A549 (cell line): Measurements from ENCODE around the gene ZCCHC9. TPM values are rescaled to one million over a fixed set of nuclear protein-coding genes. Genes with fewer than 3 reads are reported as not detected.

Experiments
- ATAC-seq, 2 experiments: fragments of 200-7000 bp in 1 of 2; fragments of >200 bp in 1 of 2; cut with Nextera tagmentation in 1 of 2; cut with Tn5 transposase in 1 of 2; 3 replicates each; pipeline versions ENCODE4 v1.8.0 to v1.9.1; 2018 to 2020; ENCODE audit warnings: mild to moderate bottlenecking in 1 of 2, moderate library complexity in 1 of 2
- CTCF ChIA-PET: fragments of 300-600 bp; sonication (Branson Sonifier 250); formaldehyde crosslinking; extraction: SDS; loops from one replicate; lab custom pipeline; 2021; ENCODE audit warnings: antibody characterized with exemption, inconsistent platforms; lab: Yijun Ruan, JAX
- POLR2A ChIA-PET: fragments of 350-600 bp; formaldehyde crosslinking; extraction: SDS; loops from one replicate; lab custom pipeline; 2021; ENCODE audit warnings: antibody characterized with exemption, inconsistent platforms; lab: Yijun Ruan, JAX
- DNase-seq, 2 experiments: peaks; one replicate each; pipeline versions ENCODE4 v3.0.0 to v3.0.0-alpha.2; 2011 to 2016; ENCODE audit warnings: low read depth in 1 of 2, low spot score in 1 of 2
- FAIRE-seq: peaks from 2 replicates; lab custom pipeline; 2011; peaks lifted over from hg19 to GRCh38; lab: Jason Lieb, UNC
- H3K27ac ChIP-seq, 2 experiments: fragments of >200 bp; sonication (Bioruptor Twin); formaldehyde crosslinking; 3 replicates each; pipeline ENCODE4 v1.5.1; 2016 to 2017
- H3K4me1 ChIP-seq: fragments of >200 bp; sonication (Bioruptor Twin); formaldehyde crosslinking; 3 replicates; pipeline ENCODE4 v1.6.1; 2016
- H3K4me2 ChIP-seq: fragments of >200 bp; sonication (Bioruptor Twin); formaldehyde crosslinking; 3 replicates; pipeline ENCODE4 v1.6.1; 2016
- H3K4me3 ChIP-seq: fragments of >200 bp; sonication (Bioruptor Twin); formaldehyde crosslinking; 3 replicates; pipeline ENCODE4 v1.5.1; 2016
- H3K9me3 ChIP-seq: fragments of >200 bp; sonication (Bioruptor Twin); formaldehyde crosslinking; 3 replicates; pipeline ENCODE4 v1.6.1; 2016
- CBX2 ChIP-seq: fragments of 200-600 bp; sonication (generic); IDR thresholded peaks from 2 replicates; pipeline ENCODE4 v1.6.1; 2016; ENCODE audit warnings: low read depth, mild to moderate bottlenecking, borderline replicate concordance
- CHD2 ChIP-seq: fragments of 150-350 bp; IDR thresholded peaks from 2 replicates; pipeline ENCODE4 v1.6.1; 2014; ENCODE audit warnings: low read length; ENCODE audit not compliant: partially characterized antibody
- CTCF ChIP-seq: fragments of >200 bp; sonication (Bioruptor Twin); formaldehyde crosslinking; IDR thresholded peaks from 3 replicates; pipeline ENCODE4 v1.5.1; 2016
- ELK1 ChIP-seq: fragments of 150-350 bp; IDR thresholded peaks from 2 replicates; pipeline ENCODE4 v1.6.1; 2014; ENCODE audit warnings: low read depth, mild to moderate bottlenecking, low read length
- FOSL2 ChIP-seq, 2 experiments: fragments of 450-650 bp in 1 of 2; fragments of >200 bp in 1 of 2; sonication (Bioruptor Twin) in 1 of 2; formaldehyde crosslinking; IDR thresholded peaks; 2 replicates each; pipeline versions ENCODE4 v1.5.0 to v1.6.1; 2016 to 2020; ENCODE audit warnings: mild to moderate bottlenecking in 1 of 2, moderate library complexity in 1 of 2
- FOXS1 ChIP-seq: fragments of 250-450 bp; sonication (Bioruptor Pico); IDR thresholded peaks from 2 replicates; pipeline ENCODE4 v1.5.0; 2020; ENCODE audit warnings: mild to moderate bottlenecking, moderate library complexity
- GATA3 ChIP-seq: IDR thresholded peaks from 2 replicates; pipeline ENCODE4 v1.6.1; 2012; ENCODE audit warnings: borderline replicate concordance
- HOXA7 ChIP-seq: fragments of 250-450 bp; sonication (Bioruptor Pico); IDR thresholded peaks from 2 replicates; pipeline ENCODE4 v1.5.0; 2020; ENCODE audit warnings: mild to moderate bottlenecking, moderate library complexity
- JUN ChIP-seq, 2 experiments: fragments of >200 bp; sonication (Bioruptor Twin); formaldehyde crosslinking; IDR thresholded peaks; 2 replicates in 1 of 2; 3 replicates in 1 of 2; pipeline ENCODE4 v1.6.1; 2016 to 2017
- JUNB ChIP-seq: fragments of >200 bp; sonication (Bioruptor Twin); formaldehyde crosslinking; IDR thresholded peaks from 2 replicates; pipeline ENCODE4 v1.6.1; 2016
- KDM1A ChIP-seq: fragments of 200-600 bp; sonication (generic); IDR thresholded peaks from 2 replicates; pipeline ENCODE4 v1.6.1; 2016; ENCODE audit warnings: low read depth, mild to moderate bottlenecking
- KDM5A ChIP-seq: fragments of 200-600 bp; sonication (generic); IDR thresholded peaks from 2 replicates; pipeline ENCODE4 v1.6.1; 2016; ENCODE audit warnings: antibody characterized with exemption, mild to moderate bottlenecking
- MAX ChIP-seq: IDR thresholded peaks from 2 replicates; pipeline ENCODE4 v1.6.1; 2012
- MYC ChIP-seq: IDR thresholded peaks from 2 replicates; pipeline ENCODE4 v1.6.1; 2012; ENCODE audit warnings: mild to moderate bottlenecking, inconsistent platforms, low read length, improper control_type of control experiment, borderline replicate concordance
- NPAS2 ChIP-seq: fragments of 250-450 bp; sonication (Bioruptor Pico); IDR thresholded peaks from 2 replicates; pipeline ENCODE4 v1.8.0; 2022; ENCODE audit warnings: mild to moderate bottlenecking, moderate library complexity, borderline replicate concordance
- POLR2A ChIP-seq: IDR thresholded peaks from 2 replicates; pipeline ENCODE4 v1.6.1; 2012; ENCODE audit warnings: mild to moderate bottlenecking, low read length
- RNF2 ChIP-seq: fragments of 200-600 bp; sonication (generic); IDR thresholded peaks from 2 replicates; pipeline ENCODE4 v1.6.1; 2016; ENCODE audit warnings: low read depth, mild to moderate bottlenecking, antibody characterized with exemption, moderate library complexity, borderline replicate concordance
- SMC3 ChIP-seq: fragments of >200 bp; sonication (Bioruptor Twin); formaldehyde crosslinking; IDR thresholded peaks from 3 replicates; pipeline ENCODE4 v1.6.1; 2018; ENCODE audit warnings: inconsistent platforms
- TP53 ChIP-seq: fragments of 250-450 bp; sonication (Bioruptor Pico); IDR thresholded peaks from 2 replicates; pipeline ENCODE4 v1.5.0; 2021; ENCODE audit warnings: mild to moderate bottlenecking, moderate library complexity
- ZNF302 ChIP-seq: fragments of 250-450 bp; sonication (Bioruptor Pico); IDR thresholded peaks from 2 replicates; pipeline ENCODE4 v1.9.0; 2021; ENCODE audit warnings: inconsistent platforms, mild to moderate bottlenecking, moderate library complexity
- ZSCAN20 ChIP-seq: fragments of 250-450 bp; sonication (Bioruptor Pico); IDR thresholded peaks from 2 replicates; pipeline ENCODE4 v1.8.0; 2022; ENCODE audit warnings: mild to moderate bottlenecking, moderate library complexity
- WGBS: methylation state at CpG from one replicate; pipeline ENCODE4 v1.1.6; 2017; ENCODE audit errors: missing lambda C conversion rate; 5-methylcytosine and 5-hydroxymethylcytosine counted together
- polyA plus RNA-seq, 4 experiments: library from polyadenylated mRNA; depleted of rRNA in 3 of 4; stranded (reverse); fragments of >200 nt; fragmentation: RNase III in 1 of 4; extraction: RNeasy Plus Mini Kit Qiagen cat#74134 plus additional on column Dnase treatment in 1 of 4; gene quantifications; 2 replicates in 3 of 4; 3 replicates in 1 of 4; pipeline ENCODE4 v1.2.3, GENCODE V29; 2011 to 2017
- TF ChIP-seq, protein P1 (sequence below): fragments of 250-450 bp; sonication (Bioruptor Pico); IDR thresholded peaks from 2 replicates; pipeline ENCODE4 v1.5.0; 2020; ENCODE audit warnings: low read depth, mild to moderate bottlenecking, moderate library complexity

ZCCHC9 gene
- polyA plus RNA-seq, 2 of the 4 experiments (the other 2 are of a cell fraction): 24.2 to 44.4 TPM

DNA sequence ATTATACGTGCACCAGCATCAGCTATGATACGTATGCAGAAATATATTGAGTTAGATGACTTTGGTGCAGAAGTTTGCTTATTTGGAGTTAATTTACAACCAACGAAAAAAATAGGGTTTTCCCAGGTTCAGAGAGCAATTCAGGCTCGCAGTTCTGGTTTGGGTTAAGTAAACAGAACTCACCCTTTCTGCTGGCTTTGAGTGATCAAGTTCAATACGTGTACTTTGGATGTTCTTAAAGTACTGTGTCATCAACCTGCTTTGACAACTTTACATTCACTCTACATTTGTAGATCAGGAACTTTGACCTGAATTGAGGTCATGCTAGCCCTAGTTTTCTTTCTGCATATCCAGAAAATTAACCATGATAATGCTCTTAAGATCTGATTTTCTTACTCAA lies 51.8 kb downstream of the ZCCHC9 start:
- H3K27ac ChIP-seq: no peak overlapping the region

GRCh38 chr5:81354093-81354492 lies 52.7 kb downstream of the ZCCHC9 start:
- ChIA-PET CTCF (no interaction called here), POLR2A (no interaction called here)
- WGBS: 47% methylated on average over 2 of the region's 2 CpGs
- Histone ChIP-seq H3K4me3 (no peak overlapping the region), H3K9me3 (no peaks in the 10 kb centered on the region), H3K4me2 (no peak overlapping the region), H3K4me1 (0 out of 3 replicates have a peak, but pooled peaks cover 3% of the 10 kb centered on the region), H3K27ac (no peak overlapping the region)
- TF ChIP-seq TP53 (CRISPR knock-in tag) (no peak), GATA3 (no peak), NPAS2 (CRISPR knock-in tag) (no peak), RNF2 (no peak), MAX (no peak), HOXA7 (CRISPR knock-in tag) (no peak), KDM5A (no peak), FOXS1 (CRISPR knock-in tag) (no peak), MYC (no peak), CBX2 (no peak), FOSL2 (IDR thresholded peaks at IDR 0.05) (no peak), FOSL2 (CRISPR knock-in tag; IDR thresholded peaks at IDR 0.05) (no peak), POLR2A (no peak), CHD2 (no peak), KDM1A (no peak)
- TF ChIP-seq, protein P1, sequence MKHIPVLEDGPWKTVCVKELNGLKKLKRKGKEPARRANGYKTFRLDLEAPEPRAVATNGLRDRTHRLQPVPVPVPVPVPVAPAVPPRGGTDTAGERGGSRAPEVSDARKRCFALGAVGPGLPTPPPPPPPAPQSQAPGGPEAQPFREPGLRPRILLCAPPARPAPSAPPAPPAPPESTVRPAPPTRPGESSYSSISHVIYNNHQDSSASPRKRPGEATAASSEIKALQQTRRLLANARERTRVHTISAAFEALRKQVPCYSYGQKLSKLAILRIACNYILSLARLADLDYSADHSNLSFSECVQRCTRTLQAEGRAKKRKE: no peak
- FAIRE-seq (no peak), ATAC-seq (no peak), DNase-seq (no peak)

More for the DNA sequence above, 51.8 kb downstream of the ZCCHC9 start:
- Histone ChIP-seq H3K9me3 (no peaks in the 10 kb centered on the region), H3K4me3 (no peak overlapping the region), H3K4me2 (peak overlapping the region; percentile 22; the same call in 1 of the 3 replicates), H3K4me1 (0 out of 3 replicates have a peak, but pooled peaks cover 3% of the 10 kb centered on the region)
- 15% methylated on average over 5 of the region's 5 CpGs for WGBS
- TF ChIP-seq SMC3 (no peak), ZSCAN20 (CRISPR knock-in tag) (no peak), CTCF (no peak), JUNB (no peak), JUN (IDR thresholded peaks at IDR 0.05) (no peak), HOXA7 (CRISPR knock-in tag) (no peak), ELK1 (no peak), CHD2 (no peak), ZNF302 (CRISPR knock-in tag) (no peak)
- ATAC-seq (no peak), FAIRE-seq (peak; percentile 65), DNase-seq (no peak)
- ChIA-PET CTCF (interaction anchor here (0.7 to 1.7 kb wide), 2 partner anchors 11 to 73 kb away, joined by 4 read pairs; no protein-coding TSS in a partner anchor), POLR2A (no interaction called here)
